Neural progenitor cell (in vitro differentiated cells): ENCODE measurements around the gene COMMD10. TPM values are rescaled to one million over a fixed set of nuclear protein-coding genes. Genes with fewer than 3 reads are reported as not detected.

Experiments
- DNase-seq: peaks from one replicate; pipeline ENCODE4 v3.0.0-alpha.2; 2016; ENCODE audit warnings: low spot score
- H2AFZ ChIP-seq: fragments of 200-600 bp; sonication (generic); replicated peaks from 2 replicates; pipeline ENCODE4 v1.6.1; 2016; ENCODE audit warnings: antibody characterized with exemption
- H3F3A ChIP-seq: fragments of 200-600 bp; sonication (generic); 2 replicates; pipeline ENCODE4 v1.6.1; 2016; ENCODE audit warnings: antibody characterized with exemption, low read depth
- H3K27ac ChIP-seq: fragments of 200-600 bp; sonication (generic); 2 replicates; pipeline ENCODE4 v1.5.1; 2016; ENCODE audit warnings: mild to moderate bottlenecking
- H3K27me3 ChIP-seq: fragments of 200-600 bp; sonication (generic); 2 replicates; pipeline ENCODE4 v1.6.1; 2016; ENCODE audit warnings: mild to moderate bottlenecking, moderate library complexity
- H3K36me3 ChIP-seq: fragments of 200-600 bp; sonication (generic); 2 replicates; pipeline ENCODE4 v1.5.1; 2016
- H3K4me1 ChIP-seq: fragments of 200-600 bp; sonication (generic); 2 replicates; pipeline ENCODE4 v1.6.1; 2016; ENCODE audit warnings: mixed run types
- H3K4me2 ChIP-seq: fragments of 200-600 bp; sonication (generic); 2 replicates; pipeline ENCODE4 v1.6.1; 2016
- H3K4me3 ChIP-seq: fragments of 200-600 bp; sonication (generic); 2 replicates; pipeline ENCODE4 v1.5.1; 2016
- H3K79me2 ChIP-seq: fragments of 200-600 bp; sonication (generic); 2 replicates; pipeline ENCODE4 v1.6.1; 2016; ENCODE audit warnings: low read depth
- H3K9ac ChIP-seq: fragments of 200-600 bp; sonication (generic); 2 replicates; pipeline ENCODE4 v1.6.1; 2016
- H3K9me3 ChIP-seq: fragments of 200-600 bp; sonication (generic); 2 replicates; pipeline ENCODE4 v1.5.1; 2016; ENCODE audit warnings: low read depth
- H4K20me1 ChIP-seq: fragments of 200-600 bp; sonication (generic); 2 replicates; pipeline ENCODE4 v1.6.1; 2016; ENCODE audit warnings: low read depth
- H3K27ac Mint-ChIP-seq: 3 replicates; pipeline ENCODE4 v1.8.0; 2021; ENCODE audit warnings: mixed read lengths
- H3K27me3 Mint-ChIP-seq: 2 replicates; pipeline ENCODE4 v1.8.0; 2022; ENCODE audit warnings: low read depth, mild to moderate bottlenecking, inconsistent platforms, moderate library complexity, mixed read lengths; ENCODE audit not compliant: insufficient read depth
- H3K36me3 Mint-ChIP-seq: 3 replicates; pipeline ENCODE4 v1.8.0; 2021; ENCODE audit warnings: mixed read lengths
- H3K4me1 Mint-ChIP-seq: 3 replicates; pipeline ENCODE4 v1.8.0; 2021; ENCODE audit warnings: mixed read lengths
- H3K4me3 Mint-ChIP-seq: 3 replicates; pipeline ENCODE4 v1.8.0; 2021; ENCODE audit warnings: mild to moderate bottlenecking, moderate library complexity, mixed read lengths
- H3K9me3 Mint-ChIP-seq: 3 replicates; pipeline ENCODE4 v1.8.0; 2020; ENCODE audit warnings: mixed read lengths
- CTCF ChIP-seq: fragments of 200-600 bp; sonication (generic); IDR thresholded peaks from 2 replicates; pipeline ENCODE4 v1.5.1; 2017; ENCODE audit warnings: antibody characterized with exemption, mild to moderate bottlenecking
- EZH2 ChIP-seq: fragments of 200-600 bp; sonication (generic); IDR thresholded peaks from 2 replicates; pipeline ENCODE4 v1.6.1; 2017; ENCODE audit warnings: antibody characterized with exemption, mild to moderate bottlenecking, moderate library complexity
- EZH2phosphoT487 ChIP-seq: fragments of 200-600 bp; sonication (generic); IDR thresholded peaks from 2 replicates; pipeline ENCODE4 v1.6.1; 2017; ENCODE audit warnings: antibody characterized with exemption
- total RNA-seq: library from RNA; depleted of rRNA; stranded (reverse); fragments of >200 nt; gene quantifications from 2 replicates; pipeline ENCODE4 v1.2.3, GENCODE V29; 2015; ENCODE audit warnings: low replicate concordance

Gene COMMD10
- total RNA-seq, 1 donor from 2014 or later: 77.0 TPM

GRCh38 chr5:116090302-116090701 lies 5.5 kb downstream of the COMMD10 start:
- no peaks in the 10 kb centered on the region for H3K9me3 Mint-ChIP-seq
- H3K4me3 ChIP-seq: no peak overlapping the region
- no peak overlapping the region for H2AFZ ChIP-seq
- H3K4me2 ChIP-seq: no peak overlapping the region
- H3K9me3 ChIP-seq: no peaks in the 10 kb centered on the region
- peaks cover 17% of the 10 kb centered on the region for H3K79me2 ChIP-seq
- H3F3A ChIP-seq: no peaks in the 10 kb centered on the region
- H3K36me3 ChIP-seq: no peaks in the 10 kb centered on the region
- H3K4me1 Mint-ChIP-seq: peaks cover 7% of the 10 kb centered on the region
- no peak overlapping the region for H3K4me3 Mint-ChIP-seq
- H3K4me1 ChIP-seq: peaks cover 5% of the 10 kb centered on the region
- H3K27ac ChIP-seq: no peak overlapping the region
- DNase-seq: no peak
- TF ChIP-seq CTCF: no peak
- TF ChIP-seq EZH2phosphoT487: no peak
- TF ChIP-seq EZH2: no peak
- no peaks in the 10 kb centered on the region for H3K27me3 ChIP-seq
- no peak overlapping the region for H3K9ac ChIP-seq
- H3K36me3 Mint-ChIP-seq: peaks cover 9% of the 10 kb centered on the region
- peaks cover 2% of the 10 kb centered on the region for H3K27me3 Mint-ChIP-seq
- H3K27ac Mint-ChIP-seq: no peak overlapping the region
- H4K20me1 ChIP-seq: no peaks in the 10 kb centered on the region

GRCh38 chr5:116091416-116091815 lies 6.6 kb downstream of the COMMD10 start:
- no peak overlapping the region for H3K9ac ChIP-seq
- Mint-ChIP-seq H3K9me3 (no peaks in the 10 kb centered on the region), H3K27ac (no peak overlapping the region), H3K36me3 (peaks cover 9% of the 10 kb centered on the region), H3K4me1 (no peaks in the 10 kb centered on the region), H3K27me3 (no peaks in the 10 kb centered on the region), H3K4me3 (no peak overlapping the region)
- H3K4me1 ChIP-seq: no peaks in the 10 kb centered on the region
- no peak overlapping the region for H3K4me2 ChIP-seq
- peaks cover 3% of the 10 kb centered on the region for H3K36me3 ChIP-seq
- no peak overlapping the region for H3K4me3 ChIP-seq
- no peak for DNase-seq
- no peak overlapping the region for H3K27ac ChIP-seq
- H3K9me3 ChIP-seq: no peaks in the 10 kb centered on the region
- H3K27me3 ChIP-seq: no peaks in the 10 kb centered on the region
- no peaks in the 10 kb centered on the region for H4K20me1 ChIP-seq
- TF ChIP-seq EZH2 (no peak), EZH2phosphoT487 (no peak), CTCF (no peak)
- peaks cover 6% of the 10 kb centered on the region for H3K79me2 ChIP-seq
- no peak overlapping the region for H2AFZ ChIP-seq
- no peaks in the 10 kb centered on the region for H3F3A ChIP-seq

GRCh38 chr5:116097301-116097700 lies 12.5 kb downstream of the COMMD10 start:
- no peak overlapping the region for H3K27ac ChIP-seq
- no peaks in the 10 kb centered on the region for H4K20me1 ChIP-seq
- no peak overlapping the region for H2AFZ ChIP-seq
- H3K4me2 ChIP-seq: no peak overlapping the region
- no peaks in the 10 kb centered on the region for H3K79me2 ChIP-seq
- H3K9ac ChIP-seq: no peak overlapping the region
- DNase-seq: no peak
- peaks cover 27% of the 10 kb centered on the region for H3K36me3 Mint-ChIP-seq
- no peaks in the 10 kb centered on the region for H3K27me3 Mint-ChIP-seq
- no peaks in the 10 kb centered on the region for H3K9me3 ChIP-seq
- TF ChIP-seq EZH2: no peak
- TF ChIP-seq CTCF: no peak
- no peak for TF ChIP-seq EZH2phosphoT487
- no peak overlapping the region for H3K4me3 ChIP-seq
- H3K36me3 ChIP-seq: peaks cover 7% of the 10 kb centered on the region
- no peak overlapping the region for H3K27ac Mint-ChIP-seq
- H3F3A ChIP-seq: no peaks in the 10 kb centered on the region
- H3K27me3 ChIP-seq: no peaks in the 10 kb centered on the region
- H3K4me3 Mint-ChIP-seq: no peak overlapping the region
- no peaks in the 10 kb centered on the region for H3K9me3 Mint-ChIP-seq
- no peaks in the 10 kb centered on the region for H3K4me1 Mint-ChIP-seq
- no peaks in the 10 kb centered on the region for H3K4me1 ChIP-seq

GRCh38 chr5:116098998-116099397 lies 14.2 kb downstream of the COMMD10 start:
- H3K27ac Mint-ChIP-seq: no peak overlapping the region
- peaks cover 25% of the 10 kb centered on the region for H3K36me3 Mint-ChIP-seq
- no peaks in the 10 kb centered on the region for H3K27me3 Mint-ChIP-seq

More at GRCh38 chr5:116098998-116099397, 14.2 kb downstream of the COMMD10 start:
- H3F3A ChIP-seq: no peaks in the 10 kb centered on the region
- H3K9me3 ChIP-seq: no peaks in the 10 kb centered on the region
- H3K4me2 ChIP-seq: no peak overlapping the region
- no peaks in the 10 kb centered on the region for H3K27me3 ChIP-seq
- H3K27ac ChIP-seq: no peak overlapping the region
- H3K9ac ChIP-seq: no peak overlapping the region
- H2AFZ ChIP-seq: no peak overlapping the region
- H3K4me1 ChIP-seq: no peaks in the 10 kb centered on the region
- no peak overlapping the region for H3K4me3 ChIP-seq
- TF ChIP-seq EZH2phosphoT487 (no peak), EZH2 (no peak), CTCF (no peak)
- no peaks in the 10 kb centered on the region for H4K20me1 ChIP-seq
- H3K4me3 Mint-ChIP-seq: no peak overlapping the region
- peaks cover 7% of the 10 kb centered on the region for H3K36me3 ChIP-seq
- DNase-seq: no peak
- H3K79me2 ChIP-seq: no peaks in the 10 kb centered on the region
- H3K9me3 Mint-ChIP-seq: no peaks in the 10 kb centered on the region
- no peaks in the 10 kb centered on the region for H3K4me1 Mint-ChIP-seq
